ENCODE data around the gene CLIP3.
A peak's percentile ranks its signal among the peaks of the same experiment; 100 is the strongest.
"Not testable (repeated sequence)": the region's sequence is repeated elsewhere in the genome, so short reads cannot be mapped to it uniquely, and the experiment has no call there.

Gene CLIP3

GRCh38 chr19:36008336-36008978, 24.2 kb downstream of the CLIP3 start, which contains the start of gene SYNE4:
Gene SYNE4, minus strand, starts transcription at chr19:36008813. Its CDS starts 132 bp downstream, at chr19:36008681.
- DNase-seq = no peak

- DNase-seq = no peak
Measured at GRCh38 chr19:36006955-36007354, 25.7 kb downstream of the CLIP3 start.

- no peak for DNase-seq
Measured at GRCh38 chr19:36003284-36003683, 29.4 kb downstream of the CLIP3 start.

DNA sequence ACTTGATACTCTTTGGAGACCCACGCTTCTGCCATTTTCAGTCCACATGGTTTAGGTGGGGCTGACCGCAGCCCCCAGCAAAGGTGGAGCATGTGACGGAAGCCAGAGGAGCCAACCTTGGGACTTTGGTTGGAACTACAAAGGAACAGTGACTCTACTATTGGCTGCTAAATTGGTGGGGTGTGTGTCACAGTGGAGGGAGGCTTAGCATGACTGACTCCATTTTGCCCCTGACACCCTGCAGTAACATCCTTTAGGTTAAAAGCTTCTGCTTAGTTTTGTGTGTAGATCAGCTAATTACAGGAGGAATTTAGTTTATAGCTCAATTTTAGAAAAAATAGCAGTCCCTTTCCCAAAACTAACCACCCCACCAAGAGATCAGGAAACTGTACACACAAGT, 31.1 kb downstream of the CLIP3 start:
- DNase-seq = no peak

- no peak for DNase-seq
Measured at GRCh38 chr19:35996777-35997176, 35.9 kb downstream of the CLIP3 start.

GRCh38 chr19:35995048-35995993, 37.4 kb downstream of the CLIP3 start, which contains the start of gene SDHAF1:
Gene SDHAF1, plus strand, starts transcription at chr19:35995188. Its CDS starts 87 bp downstream, at chr19:35995275.
- DNase-seq = peak; percentile 94

GRCh38 chr19:35993923-35994598, 38.6 kb downstream of the CLIP3 start:
- DNase-seq = no peak

GRCh38 chr19:35992907-35993765, 39.5 kb downstream of the CLIP3 start:
- DNase-seq = no peak

DNA sequence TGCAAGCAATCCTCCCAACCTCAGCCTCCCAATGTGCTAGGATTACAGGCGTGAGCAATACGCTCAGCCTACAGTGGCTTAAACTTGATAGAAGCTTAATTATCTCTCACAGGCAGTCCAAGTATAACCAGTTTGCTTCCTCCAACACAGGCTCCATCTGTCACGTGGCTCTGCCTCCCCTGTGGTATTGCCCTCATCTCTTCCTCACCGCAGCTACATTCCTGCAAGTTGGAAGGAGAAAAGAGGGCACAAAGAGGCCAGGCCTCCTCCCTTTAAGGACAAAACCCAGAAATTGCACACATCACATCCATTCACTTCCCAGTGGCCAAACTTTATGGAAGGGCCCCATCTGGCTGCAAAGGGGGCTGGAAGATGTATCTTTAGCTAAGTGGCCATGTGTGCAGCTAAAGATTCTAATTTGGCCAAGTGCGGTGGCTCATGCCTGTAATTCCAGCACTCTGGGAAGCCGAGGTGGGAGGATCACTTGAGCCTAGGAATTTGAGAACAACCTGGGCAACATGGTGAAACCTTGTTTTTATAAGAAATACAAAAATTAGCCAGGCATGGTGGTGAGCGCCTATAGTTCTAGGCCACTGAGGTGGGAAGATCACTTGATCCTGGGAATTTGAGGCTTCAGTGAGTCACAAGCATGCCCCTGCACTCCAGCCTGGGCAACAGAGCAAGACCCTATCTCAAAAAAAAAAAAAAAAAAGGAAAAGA, 40.8 kb downstream of the CLIP3 start:
- no peak for DNase-seq

- no peak for DNase-seq
Measured at GRCh38 chr19:35990771-35991730, 41.6 kb downstream of the CLIP3 start.

DNA sequence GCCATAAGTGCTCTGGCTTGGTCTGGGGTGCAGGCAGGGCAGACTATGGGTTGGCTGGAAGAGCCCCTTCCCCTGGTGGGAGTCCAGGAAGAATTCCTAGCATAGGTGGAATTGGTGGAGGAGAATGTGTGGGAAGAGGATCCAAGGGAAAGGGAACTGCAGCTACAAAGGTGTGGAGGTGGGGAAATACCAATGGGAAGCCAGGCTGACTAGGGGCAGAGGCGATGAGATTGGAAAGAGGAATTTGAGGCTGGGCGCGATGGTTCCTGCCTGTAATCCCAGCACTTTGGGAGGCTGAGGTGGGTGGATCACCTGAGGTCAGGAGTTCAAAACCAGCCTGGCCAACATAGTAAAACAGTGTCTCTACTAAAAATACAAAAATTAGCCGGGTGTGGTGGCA, 42.5 kb downstream of the CLIP3 start:
- DNase-seq = no peak

GRCh38 chr19:35988824-35989223, 43.8 kb downstream of the CLIP3 start:
- no peak for DNase-seq

- DNase-seq = no peak
Measured at GRCh38 chr19:35987571-35987896, 45.1 kb downstream of the CLIP3 start.

DNA sequence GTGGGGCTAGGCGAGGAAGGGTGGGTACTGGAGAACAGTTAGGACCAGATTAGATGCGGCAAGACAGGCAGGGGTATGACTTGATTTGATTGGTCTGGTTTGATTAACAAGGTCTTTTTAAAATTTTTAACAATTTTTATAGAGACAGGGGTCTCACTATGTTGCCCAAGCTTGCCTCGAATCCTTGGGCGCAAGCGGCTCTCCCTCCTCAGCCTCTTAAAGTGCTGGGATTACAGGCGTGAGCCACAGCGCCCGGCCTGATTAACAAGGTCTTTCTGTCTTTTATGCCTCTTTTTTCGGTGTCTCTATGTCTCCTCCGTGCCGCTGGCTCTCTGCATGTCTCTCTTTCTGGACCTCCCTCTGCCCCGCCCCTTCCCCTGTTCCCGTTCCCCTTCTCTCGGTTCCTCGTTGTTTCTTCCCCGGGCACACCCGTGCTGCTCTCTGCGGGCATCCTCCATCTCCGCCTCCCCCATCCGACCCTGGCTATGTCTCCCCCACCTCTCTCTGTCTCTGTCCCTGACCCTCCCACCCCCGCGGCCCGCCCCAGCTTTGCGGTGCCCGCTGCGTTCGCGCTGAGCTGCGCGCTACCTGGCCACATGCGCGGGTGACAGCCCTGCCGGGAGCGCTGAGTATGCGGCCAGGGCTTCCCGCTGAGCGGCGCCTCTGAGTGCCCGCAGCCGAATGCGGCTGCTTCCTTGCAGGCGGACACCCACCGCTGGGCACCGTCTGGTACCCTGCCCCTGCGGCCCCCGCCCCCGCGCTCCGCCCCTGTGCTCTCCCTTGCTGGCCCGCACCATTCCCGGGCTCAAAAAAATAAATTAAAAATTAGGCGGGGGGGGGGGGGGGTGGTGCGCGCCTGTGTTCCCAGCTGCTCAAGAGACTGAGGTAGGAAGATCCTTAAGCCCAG, 45.8 kb downstream of the CLIP3 start:
- DNase-seq = no peak

- DNase-seq = no peak
Measured at GRCh38 chr19:35986111-35986510, 46.6 kb downstream of the CLIP3 start.

DNA sequence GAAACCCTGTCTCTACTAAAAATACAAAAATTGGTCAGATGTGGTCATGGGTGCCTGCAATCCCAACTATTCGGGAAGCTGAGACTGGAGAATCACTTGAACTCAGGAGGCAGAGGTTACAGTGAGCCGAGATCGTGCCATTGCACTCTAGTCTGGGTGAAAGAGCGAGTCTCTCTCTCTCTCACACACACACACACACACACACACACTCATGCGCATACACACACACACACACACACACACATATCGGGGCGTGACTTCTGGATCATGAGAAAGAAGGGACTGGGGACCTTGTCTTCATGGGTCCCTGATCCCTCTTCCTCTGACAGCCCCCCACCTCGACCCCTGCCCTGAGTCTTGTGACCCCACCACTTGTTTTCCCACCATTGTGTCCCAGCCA, 49.5 kb downstream of the CLIP3 start:
- no peak for DNase-seq

GRCh38 chr19:35980997-35981396, 51.7 kb downstream of the CLIP3 start:
- DNase-seq = not testable (repeated sequence)

GRCh38 chr19:35978832-35979365, 53.8 kb downstream of the CLIP3 start:
- DNase-seq = no peak

DNA sequence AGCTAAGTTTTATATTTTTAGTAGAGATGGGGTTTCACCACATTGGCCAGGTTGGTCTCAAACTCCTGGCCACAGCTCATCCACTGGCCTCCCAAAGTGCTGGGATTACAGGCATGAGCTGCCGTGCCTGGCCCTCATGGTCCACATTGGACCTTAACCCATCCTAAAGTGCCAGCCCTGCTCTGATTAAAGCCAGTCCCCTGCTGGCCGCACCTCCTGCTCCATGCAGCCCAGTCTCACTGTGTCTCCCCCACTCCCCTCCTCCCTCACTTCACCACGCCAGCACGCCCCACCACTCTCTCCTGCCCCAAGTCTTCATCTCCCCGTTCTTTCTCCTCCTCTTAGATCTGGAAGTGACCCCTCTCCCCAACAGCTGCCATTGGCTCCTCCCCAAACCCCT, 54.4 kb downstream of the CLIP3 start:
- DNase-seq = no peak
